ENCODE measurements around the gene SRSF8. TPM values are rescaled to one million over a fixed set of nuclear protein-coding genes. Genes with fewer than 3 reads are reported as not detected.

The SRSF8 gene
- total RNA-seq, 4 donors from 2014 or later: 30.3 to 42.2 (median 34.8) TPM

GRCh38 chr11:95093548-95093947 is 26.8 kb downstream of the SRSF8 start:
- Histone ChIP-seq H3K4me3 (no peak overlapping the region), H3K9me3 (no peaks in the 10 kb centered on the region), H3K27me3 (no peaks in the 10 kb centered on the region), H3K4me1 (peaks cover 21 to 50% (median 41%) of the 10 kb centered on the region in 4 donors), H3K27ac (replicated peaks in 1 of 4) (no peak overlapping the region), H3K36me3 (no peaks in the 10 kb centered on the region)
- WGBS: 92% methylated on average over 3 of the region's 3 CpGs
- no peak for DNase-seq (ENCODE audit: extremely low spot score)
- TF ChIP-seq CTCF (IDR thresholded peaks at IDR 0.05): no peak
- no peak for TF ChIP-seq POLR2A (IDR thresholded peaks at IDR 0.05; ENCODE audit: low read depth)
- no peak for TF ChIP-seq EP300 (IDR thresholded peaks at IDR 0.05)
- intact Hi-C loops (cut with DNase I): loop anchor here (5.0 kb wide), 1 partner anchor 44 kb away; no protein-coding TSS in a partner anchor

GRCh38 chr11:95095858-95096587 is 29.3 kb downstream of the SRSF8 start:
- TF ChIP-seq POLR2AphosphoS5 (IDR thresholded peaks at IDR 0.05): no peak
- TF ChIP-seq EP300 (IDR thresholded peaks at IDR 0.05): no peak
- no peak for TF ChIP-seq CTCF (IDR thresholded peaks at IDR 0.05)
- TF ChIP-seq POLR2A (IDR thresholded peaks at IDR 0.05; ENCODE audit: low read depth): no peak
- Histone ChIP-seq H3K36me3 (no peaks in the 10 kb centered on the region), H3K27ac (replicated peaks in 1 of 4) (no peak overlapping the region), H3K27me3 (no peaks in the 10 kb centered on the region), H3K9me3 (no peaks in the 10 kb centered on the region), H3K4me1 (peaks cover 14 to 33% (median 24%) of the 10 kb centered on the region in 4 donors), H3K4me3 (no peak overlapping the region)
- WGBS: 48% methylated on average over 4 of the region's 4 CpGs
- DNase-seq (ENCODE audit: extremely low spot score): no peak
- intact Hi-C loops (cut with DNase I): no loop called here

- H3K27me3 ChIP-seq: no peaks in the 10 kb centered on the region
- 75% methylated on average over 3 of the region's 3 CpGs for WGBS
- H3K36me3 ChIP-seq: peaks cover 0 to 1% (median 0%) of the 10 kb centered on the region in 4 donors
- no peak for DNase-seq (ENCODE audit: extremely low spot score)
- H3K27ac ChIP-seq (replicated peaks in 1 of 4): no peak overlapping the region
- intact Hi-C loops (cut with DNase I): no loop called here
- no peak overlapping the region for H3K4me3 ChIP-seq
- H3K4me1 ChIP-seq: peaks cover 7 to 21% (median 12%) of the 10 kb centered on the region in 4 donors
- H3K9me3 ChIP-seq: no peaks in the 10 kb centered on the region
- TF ChIP-seq CTCF (IDR thresholded peaks at IDR 0.05) (no peak), POLR2AphosphoS5 (IDR thresholded peaks at IDR 0.05) (no peak), POLR2A (IDR thresholded peaks at IDR 0.05; ENCODE audit: low read depth) (no peak), EP300 (IDR thresholded peaks at IDR 0.05) (no peak)
Observed at GRCh38 chr11:95097209-95097608, 30.5 kb downstream of the SRSF8 start.

- Histone ChIP-seq H3K36me3 (peaks cover 0 to 6% (median 0%) of the 10 kb centered on the region in 4 donors), H3K27ac (replicated peaks in 1 of 4) (no peak overlapping the region), H3K4me1 (peaks cover 0 to 13% (median 4%) of the 10 kb centered on the region in 4 donors), H3K9me3 (no peaks in the 10 kb centered on the region), H3K4me3 (no peak overlapping the region), H3K27me3 (no peaks in the 10 kb centered on the region)
- TF ChIP-seq POLR2AphosphoS5 (IDR thresholded peaks at IDR 0.05) (no peak), POLR2A (IDR thresholded peaks at IDR 0.05; ENCODE audit: low read depth) (no peak), EP300 (IDR thresholded peaks at IDR 0.05) (no peak), CTCF (IDR thresholded peaks at IDR 0.05) (no peak)
- intact Hi-C loops (cut with DNase I): no loop called here
- WGBS: 94% methylated on average over 3 of the region's 3 CpGs
- no peak for DNase-seq (ENCODE audit: extremely low spot score)
Observed at GRCh38 chr11:95098826-95099225, 32.1 kb downstream of the SRSF8 start.
